Hepatocyte (in vitro differentiated cells): Measurements from ENCODE around the gene SPCS1. TPM values are rescaled to one million over a fixed set of nuclear protein-coding genes. Genes with fewer than 3 reads are reported as not detected.

ENCODE experiments used
- DNase-seq: peaks from one replicate; pipeline ENCODE4 v3.0.0-alpha.2; 2016; ENCODE audit warnings: low spot score
- H2AFZ ChIP-seq: fragments of 200-600 bp; sonication (generic); 2 replicates; pipeline ENCODE4 v1.6.0; 2016; ENCODE audit warnings: antibody characterized with exemption, mild to moderate bottlenecking
- H3K27ac ChIP-seq: fragments of 200-600 bp; sonication (generic); 2 replicates; pipeline ENCODE4 v1.5.1; 2016; ENCODE audit warnings: mild to moderate bottlenecking
- H3K27me3 ChIP-seq: fragments of 200-600 bp; sonication (generic); 2 replicates; pipeline ENCODE4 v1.6.1; 2016
- H3K36me3 ChIP-seq: fragments of 200-600 bp; sonication (generic); replicated peaks from 2 replicates; pipeline ENCODE4 v1.5.1; 2016; ENCODE audit warnings: low read depth; ENCODE audit not compliant: insufficient read depth
- H3K4me1 ChIP-seq: fragments of 200-600 bp; sonication (generic); 2 replicates; pipeline ENCODE4 v1.5.1; 2016; ENCODE audit warnings: mild to moderate bottlenecking, moderate library complexity; ENCODE audit not compliant: insufficient read depth
- H3K4me2 ChIP-seq: fragments of 200-600 bp; sonication (generic); 2 replicates; pipeline ENCODE4 v1.6.0; 2016
- H3K4me3 ChIP-seq: fragments of 200-600 bp; sonication (generic); 2 replicates; pipeline ENCODE4 v1.5.1; 2016; ENCODE audit warnings: mild to moderate bottlenecking
- H3K79me2 ChIP-seq: fragments of 200-600 bp; sonication (generic); 2 replicates; pipeline ENCODE4 v1.6.0; 2017; ENCODE audit warnings: mild to moderate bottlenecking
- H3K9me2 ChIP-seq: fragments of 200-600 bp; sonication (generic); replicated peaks from 2 replicates; pipeline ENCODE4 v1.6.0; 2017; ENCODE audit warnings: mild to moderate bottlenecking; ENCODE audit not compliant: insufficient read depth
- H3K9me3 ChIP-seq: fragments of 200-600 bp; sonication (generic); 2 replicates; pipeline ENCODE4 v1.5.1; 2016; ENCODE audit warnings: low read depth, mild to moderate bottlenecking
- H4K20me1 ChIP-seq: fragments of 200-600 bp; sonication (generic); 2 replicates; pipeline ENCODE4 v1.6.0; 2016; ENCODE audit warnings: mild to moderate bottlenecking; ENCODE audit not compliant: insufficient read depth, poor library complexity, severe bottlenecking
- EZH2 ChIP-seq: fragments of 200-600 bp; sonication (generic); IDR thresholded peaks from 2 replicates; pipeline ENCODE4 v1.6.1; 2016; ENCODE audit warnings: antibody characterized with exemption, mild to moderate bottlenecking, borderline replicate concordance
- EZH2phosphoT487 ChIP-seq: fragments of 200-600 bp; sonication (generic); IDR thresholded peaks from one replicate; pipeline ENCODE4 v1.6.1; 2018; ENCODE audit warnings: antibody characterized with exemption, mild to moderate bottlenecking, low read depth, moderate library complexity; ENCODE audit not compliant: unreplicated experiment, severe bottlenecking
- WGBS: methylation state at CpG from one replicate; pipeline ENCODE4 v1.1.6; 2016; ENCODE audit warnings: low lambda C conversion rate; ENCODE audit errors: missing lambda C conversion rate; 5-methylcytosine and 5-hydroxymethylcytosine counted together
- polyA plus RNA-seq: library from polyadenylated mRNA; unstranded; fragments of >200 nt; fragmentation: Nextera tagmentation; extraction: Ambion mirVana; gene quantifications from 2 replicates; pipeline ENCODE4 v1.2.1, GENCODE V29; 2016
- small RNA-seq: library from RNA; depleted of rRNA; stranded (forward); fragments of <200 nt; gene quantifications from one replicate; pipeline ENCODE3, GENCODE V24; 2014
- total RNA-seq: library from RNA; depleted of rRNA; stranded (reverse); fragments of >200 nt; gene quantifications from 2 replicates; pipeline ENCODE4 v1.2.3, GENCODE V29; 2014
- TF ChIP-seq, protein P1 (sequence below): fragments of 200-600 bp; sonication (generic); IDR thresholded peaks from 2 replicates; pipeline ENCODE4 v1.5.1; 2016; ENCODE audit warnings: antibody characterized with exemption, mild to moderate bottlenecking; ENCODE audit not compliant: poor library complexity

SPCS1 gene
- total and polyA plus RNA-seq, 2 experiments from 2014 or later, result 158 to 219 TPM

DNA sequence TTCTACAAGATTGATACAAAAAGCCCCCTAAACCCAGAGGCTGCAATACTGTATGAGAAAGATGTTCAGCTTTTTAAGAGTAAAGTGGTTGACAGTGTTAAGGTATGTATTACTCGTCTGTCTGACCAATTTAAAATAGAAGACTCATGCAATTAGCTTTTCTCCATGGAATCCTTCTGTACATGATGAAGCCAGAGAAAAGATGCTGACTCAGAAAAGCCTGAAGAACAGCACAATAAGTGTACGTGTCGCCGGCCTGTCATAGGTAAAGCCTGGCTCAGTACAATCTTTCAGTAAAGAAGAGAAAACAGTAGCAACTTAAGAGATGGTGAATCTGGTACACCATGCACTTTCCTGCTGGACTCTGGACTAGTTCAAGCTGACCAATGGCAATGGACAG, 48.5 kb downstream of the SPCS1 start:
- no peaks in the 10 kb centered on the region for H3K9me3 ChIP-seq
- H3K4me3 ChIP-seq, result no peak overlapping the region
- H4K20me1 ChIP-seq, result no peaks in the 10 kb centered on the region
- DNase-seq, result no peak
- H3K27me3 ChIP-seq, result no peaks in the 10 kb centered on the region
- H3K79me2 ChIP-seq, result no peaks in the 10 kb centered on the region
- no peak overlapping the region for H2AFZ ChIP-seq
- H3K27ac ChIP-seq, result no peak overlapping the region
- 98% methylated on average over 4 of the region's 4 CpGs for WGBS
- TF ChIP-seq, protein P1, sequence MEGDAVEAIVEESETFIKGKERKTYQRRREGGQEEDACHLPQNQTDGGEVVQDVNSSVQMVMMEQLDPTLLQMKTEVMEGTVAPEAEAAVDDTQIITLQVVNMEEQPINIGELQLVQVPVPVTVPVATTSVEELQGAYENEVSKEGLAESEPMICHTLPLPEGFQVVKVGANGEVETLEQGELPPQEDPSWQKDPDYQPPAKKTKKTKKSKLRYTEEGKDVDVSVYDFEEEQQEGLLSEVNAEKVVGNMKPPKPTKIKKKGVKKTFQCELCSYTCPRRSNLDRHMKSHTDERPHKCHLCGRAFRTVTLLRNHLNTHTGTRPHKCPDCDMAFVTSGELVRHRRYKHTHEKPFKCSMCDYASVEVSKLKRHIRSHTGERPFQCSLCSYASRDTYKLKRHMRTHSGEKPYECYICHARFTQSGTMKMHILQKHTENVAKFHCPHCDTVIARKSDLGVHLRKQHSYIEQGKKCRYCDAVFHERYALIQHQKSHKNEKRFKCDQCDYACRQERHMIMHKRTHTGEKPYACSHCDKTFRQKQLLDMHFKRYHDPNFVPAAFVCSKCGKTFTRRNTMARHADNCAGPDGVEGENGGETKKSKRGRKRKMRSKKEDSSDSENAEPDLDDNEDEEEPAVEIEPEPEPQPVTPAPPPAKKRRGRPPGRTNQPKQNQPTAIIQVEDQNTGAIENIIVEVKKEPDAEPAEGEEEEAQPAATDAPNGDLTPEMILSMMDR, result no peak
- TF ChIP-seq EZH2phosphoT487, result no peak
- no peak for TF ChIP-seq EZH2
- H3K4me1 ChIP-seq, result no peaks in the 10 kb centered on the region
- H3K4me2 ChIP-seq, result no peak overlapping the region
- no peaks in the 10 kb centered on the region for H3K36me3 ChIP-seq
- H3K9me2 ChIP-seq, result no peaks in the 10 kb centered on the region

DNA sequence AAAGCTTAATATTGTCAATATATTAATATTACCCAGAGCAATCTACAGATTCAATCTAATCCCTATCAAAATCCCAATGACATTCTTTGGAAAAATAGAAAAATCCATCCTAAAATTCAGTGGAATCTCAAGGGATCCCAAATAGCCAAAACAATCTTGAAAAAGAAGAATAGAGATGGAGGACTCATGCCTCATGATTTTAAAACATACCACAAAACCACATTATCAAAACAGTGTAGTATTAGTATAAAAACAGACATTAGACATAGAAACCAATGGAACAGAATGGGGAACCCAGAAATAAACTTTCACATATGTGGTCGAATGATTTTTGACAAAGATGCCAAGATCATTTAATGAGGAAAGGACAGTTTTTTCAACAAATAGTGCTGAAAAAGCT, 50.2 kb downstream of the SPCS1 start:
- 94% methylated on average over 1 of the region's 1 CpG for WGBS
- Histone ChIP-seq H3K4me1 (no peaks in the 10 kb centered on the region), H3K4me3 (no peak overlapping the region), H3K9me2 (no peaks in the 10 kb centered on the region), H3K27me3 (no peaks in the 10 kb centered on the region), H3K27ac (no peak overlapping the region), H4K20me1 (no peaks in the 10 kb centered on the region), H3K9me3 (no peaks in the 10 kb centered on the region), H3K79me2 (no peaks in the 10 kb centered on the region), H2AFZ (no peak overlapping the region), H3K4me2 (no peak overlapping the region), H3K36me3 (no peaks in the 10 kb centered on the region)
- TF ChIP-seq EZH2, result no peak
- TF ChIP-seq, protein P1, result no peak
- TF ChIP-seq EZH2phosphoT487, result no peak
- no peak for DNase-seq

Small RNA genes lying within 50 kb of the gene (small RNA-seq; reads per million reads assigned to genes)
- not detected for gene AC006254.2
- gene RF00569, result 8,584 reads per million, percentile 100 among the genes with 10 or more reads in this experiment
- not detected for gene RF01183
- not detected for gene SNORD19
- gene SNORD19B, result not detected
- 6,076 reads per million, percentile 100 among the genes with 10 or more reads in this experiment for gene SNORD69

Other genes starting within 250 kb of the SPCS1 start
- gene STAB1, start 210.8 kb upstream of the SPCS1 start, total RNA-seq, result 4.0 and 4.6 TPM in 2 replicates
- 3.0 and 4.0 TPM in 2 replicates for gene STAB1, start 210.8 kb upstream of the SPCS1 start, polyA plus RNA-seq
- gene NT5DC2, start 172.2 kb upstream of the SPCS1 start, total RNA-seq, result 167 and 172 TPM in 2 replicates
- 166 and 177 TPM in 2 replicates for gene NT5DC2, start 172.2 kb upstream of the SPCS1 start, polyA plus RNA-seq
- 0.12 and 0.83 TPM in 2 replicates for gene UQCC5, start 169.5 kb upstream of the SPCS1 start, total RNA-seq
- gene UQCC5, start 169.5 kb upstream of the SPCS1 start, polyA plus RNA-seq, result 51.7 and 59.4 TPM in 2 replicates
- 70.7 and 77.4 TPM in 2 replicates for gene PBRM1, start 20.2 kb upstream of the SPCS1 start, total RNA-seq
- gene PBRM1, start 20.2 kb upstream of the SPCS1 start, polyA plus RNA-seq, result 43.7 and 50.9 TPM in 2 replicates
- 84.8 and 93.3 TPM in 2 replicates for gene GNL3, start 20.1 kb upstream of the SPCS1 start, total RNA-seq
- gene GNL3, start 20.1 kb upstream of the SPCS1 start, polyA plus RNA-seq, result 82.6 and 91.1 TPM in 2 replicates
- 68.3 and 97.9 TPM in 2 replicates for gene GLT8D1, start 315 bp upstream of the SPCS1 start, total RNA-seq
- gene GLT8D1, start 315 bp upstream of the SPCS1 start, polyA plus RNA-seq, result 79.9 and 89.2 TPM in 2 replicates
- gene NEK4, start 64.8 kb downstream of the SPCS1 start, total RNA-seq, result 19.2 and 21.4 TPM in 2 replicates
- 5.5 and 8.0 TPM in 2 replicates for gene NEK4, start 64.8 kb downstream of the SPCS1 start, polyA plus RNA-seq
- gene ITIH1, start 71.5 kb downstream of the SPCS1 start, total RNA-seq, result 120 and 154 TPM in 2 replicates
- gene ITIH1, start 71.5 kb downstream of the SPCS1 start, polyA plus RNA-seq, result 160 and 250 TPM in 2 replicates
- 53.6 and 63.3 TPM in 2 replicates for gene ITIH3, start 88.7 kb downstream of the SPCS1 start, total RNA-seq
- 66.9 and 71.7 TPM in 2 replicates for gene ITIH3, start 88.7 kb downstream of the SPCS1 start, polyA plus RNA-seq
- 45.3 and 55.9 TPM in 2 replicates for gene ITIH4, start 124.6 kb downstream of the SPCS1 start, total RNA-seq
- gene ITIH4, start 124.6 kb downstream of the SPCS1 start, polyA plus RNA-seq, result 80.8 and 91.3 TPM in 2 replicates
- gene MUSTN1, start 128.9 kb downstream of the SPCS1 start, total RNA-seq, result 1.8 and 2.6 TPM in 2 replicates
- gene MUSTN1, start 128.9 kb downstream of the SPCS1 start, polyA plus RNA-seq, result 0.27 TPM in 1 of 2 replicates, not detected in the other
- 14.5 and 23.2 TPM in 2 replicates for gene STIMATE, start 191.4 kb downstream of the SPCS1 start, total RNA-seq
- gene STIMATE, start 191.4 kb downstream of the SPCS1 start, polyA plus RNA-seq, result 16.2 and 20.4 TPM in 2 replicates